ENCODE data around the gene CEACAM7.
A peak's percentile ranks its signal among the peaks of the same experiment; 100 is the strongest.

The CEACAM7 gene

GRCh38 chr19:41697198-41697855 lies 9.3 kb upstream of the CEACAM7 start:
- no peak for TF ChIP-seq JUND (IDR thresholded peaks at IDR 0.05; ENCODE audit: low read depth)
- DNase-seq (ENCODE audit: low read depth in 1 of 2, low spot score in 1 of 2): no peak
- in situ Hi-C loops (cut with HindIII; ENCODE audit: low pct_unique_long_range_greater_than_20kb, low sequenced_read_pairs): no loop called here

- peak; percentile 41 to 64 for DNase-seq (ENCODE audit: low read depth in 1 of 2, low spot score in 1 of 2)
- no peak for TF ChIP-seq JUND (IDR thresholded peaks at IDR 0.05; ENCODE audit: low read depth)
- in situ Hi-C loops (cut with HindIII; ENCODE audit: low pct_unique_long_range_greater_than_20kb, low sequenced_read_pairs): no loop called here
Observed at GRCh38 chr19:41696402-41697197, 8.5 kb upstream of the CEACAM7 start.

GRCh38 chr19:41695745-41696144 lies 7.7 kb upstream of the CEACAM7 start:
- in situ Hi-C loops (cut with HindIII; ENCODE audit: low pct_unique_long_range_greater_than_20kb, low sequenced_read_pairs): no loop called here
- TF ChIP-seq JUND (IDR thresholded peaks at IDR 0.05; ENCODE audit: low read depth): no peak
- DNase-seq (ENCODE audit: low read depth in 1 of 2, low spot score in 1 of 2): no peak

GRCh38 chr19:41694831-41695635 lies 7.0 kb upstream of the CEACAM7 start:
- in situ Hi-C loops (cut with HindIII; ENCODE audit: low pct_unique_long_range_greater_than_20kb, low sequenced_read_pairs): no loop called here
- no peak for DNase-seq (ENCODE audit: low read depth in 1 of 2, low spot score in 1 of 2)
- TF ChIP-seq JUND (IDR thresholded peaks at IDR 0.05; ENCODE audit: low read depth): no peak

- in situ Hi-C loops (cut with HindIII; ENCODE audit: low pct_unique_long_range_greater_than_20kb, low sequenced_read_pairs): no loop called here
- DNase-seq (ENCODE audit: low read depth in 1 of 2, low spot score in 1 of 2): no peak
- TF ChIP-seq JUND (IDR thresholded peaks at IDR 0.05; ENCODE audit: low read depth): no peak
Observed at GRCh38 chr19:41694196-41694595, 6.1 kb upstream of the CEACAM7 start.

GRCh38 chr19:41691268-41691970 lies 3.3 kb upstream of the CEACAM7 start:
- DNase-seq (ENCODE audit: low read depth in 1 of 2, low spot score in 1 of 2): peak in 1 of 2 experiments; percentile 36
- TF ChIP-seq JUND (IDR thresholded peaks at IDR 0.05; ENCODE audit: low read depth): no peak
- in situ Hi-C loops (cut with HindIII; ENCODE audit: low pct_unique_long_range_greater_than_20kb, low sequenced_read_pairs): no loop called here

GRCh38 chr19:41690801-41691065 lies 2.7 kb upstream of the CEACAM7 start:
- no peak for TF ChIP-seq JUND (IDR thresholded peaks at IDR 0.05; ENCODE audit: low read depth)
- DNase-seq (ENCODE audit: low read depth in 1 of 2, low spot score in 1 of 2): no peak
- in situ Hi-C loops (cut with HindIII; ENCODE audit: low pct_unique_long_range_greater_than_20kb, low sequenced_read_pairs): no loop called here

- in situ Hi-C loops (cut with HindIII; ENCODE audit: low pct_unique_long_range_greater_than_20kb, low sequenced_read_pairs): no loop called here
- TF ChIP-seq JUND (IDR thresholded peaks at IDR 0.05; ENCODE audit: low read depth): no peak
- DNase-seq (ENCODE audit: low read depth in 1 of 2, low spot score in 1 of 2): no peak
Observed at GRCh38 chr19:41689993-41690800, 2.1 kb upstream of the CEACAM7 start.

- no peak for TF ChIP-seq JUND (IDR thresholded peaks at IDR 0.05; ENCODE audit: low read depth)
- no peak for DNase-seq (ENCODE audit: low read depth in 1 of 2, low spot score in 1 of 2)
- in situ Hi-C loops (cut with HindIII; ENCODE audit: low pct_unique_long_range_greater_than_20kb, low sequenced_read_pairs): no loop called here
Observed at GRCh38 chr19:41688687-41689086, 617 bp upstream of the CEACAM7 start.

GRCh38 chr19:41687419-41687818 lies 651 bp downstream of the CEACAM7 start:
- in situ Hi-C loops (cut with HindIII; ENCODE audit: low pct_unique_long_range_greater_than_20kb, low sequenced_read_pairs): no loop called here
- TF ChIP-seq JUND (IDR thresholded peaks at IDR 0.05; ENCODE audit: low read depth): no peak
- DNase-seq (ENCODE audit: low read depth in 1 of 2, low spot score in 1 of 2): no peak

GRCh38 chr19:41682437-41682836 lies 5.6 kb downstream of the CEACAM7 start:
- no peak for DNase-seq (ENCODE audit: low read depth in 1 of 2, low spot score in 1 of 2)
- no peak for TF ChIP-seq JUND (IDR thresholded peaks at IDR 0.05; ENCODE audit: low read depth)
- in situ Hi-C loops (cut with HindIII; ENCODE audit: low pct_unique_long_range_greater_than_20kb, low sequenced_read_pairs): no loop called here

- no peak for TF ChIP-seq JUND (IDR thresholded peaks at IDR 0.05; ENCODE audit: low read depth)
- DNase-seq (ENCODE audit: low read depth in 1 of 2, low spot score in 1 of 2): no peak
- in situ Hi-C loops (cut with HindIII; ENCODE audit: low pct_unique_long_range_greater_than_20kb, low sequenced_read_pairs): no loop called here
Observed at GRCh38 chr19:41671486-41671885, 16.6 kb downstream of the CEACAM7 start.
